PC-3 (cell line): ENCODE measurements around the gene GMDS. TPM values are rescaled to one million over a fixed set of nuclear protein-coding genes. Genes with fewer than 3 reads are reported as not detected.

Source experiments
- ATAC-seq: fragments of 200-7000 bp; cut with Tn5 transposase; 2 replicates; pipeline ENCODE4 v1.9.1; 2020; ENCODE audit warnings: mild to moderate bottlenecking, moderate library complexity
- BruUV-seq: library from RNA; stranded (reverse); fragments of 400-500 nt; replicated peaks from 2 replicates; lab custom pipeline; 2021; lab: Mats Ljungman, UMichigan
- CTCF ChIA-PET: fragments of 300-600 bp; sonication (Branson Sonifier 250); formaldehyde crosslinking; loops from one replicate; lab custom pipeline; 2022; ENCODE audit warnings: antibody characterized with exemption; lab: Charles Lee
- POLR2A ChIA-PET: fragments of 300-600 bp; sonication (Branson Sonifier 250); formaldehyde crosslinking; loops from one replicate; lab custom pipeline; 2022; ENCODE audit warnings: antibody characterized with exemption; ENCODE audit not compliant: unreplicated experiment; lab: Charles Lee
- DNase-seq: peaks from one replicate; pipeline ENCODE4 v3.0.0-alpha.2; 2015
- H2AFZ ChIP-seq: fragments of 300-600 bp; sonication (generic); 2 replicates; pipeline ENCODE4 v1.6.0; 2016; ENCODE audit warnings: antibody characterized with exemption, low read length
- H3F3A ChIP-seq: fragments of 300-600 bp; sonication (generic); one replicate; pipeline ENCODE4 v1.6.0; 2017; ENCODE audit warnings: antibody characterized with exemption, low read length, control low read depth, mild to moderate bottlenecking; ENCODE audit not compliant: unreplicated experiment
- H3K27ac ChIP-seq: fragments of 300-600 bp; sonication (generic); 2 replicates; pipeline ENCODE4 v1.5.1; 2016; ENCODE audit warnings: mild to moderate bottlenecking, low read length
- H3K27me3 ChIP-seq: fragments of 300-600 bp; sonication (generic); 2 replicates; pipeline ENCODE4 v1.6.1; 2016; ENCODE audit warnings: low read length, mixed read lengths
- H3K36me3 ChIP-seq: fragments of 300-600 bp; sonication (generic); 2 replicates; pipeline ENCODE4 v1.6.1; 2016; ENCODE audit warnings: low read depth, mixed run types, low read length, mixed read lengths
- H3K4me1 ChIP-seq: fragments of 300-600 bp; sonication (generic); 2 replicates; pipeline ENCODE4 v1.5.1; 2016; ENCODE audit warnings: low read length; ENCODE audit not compliant: insufficient read depth
- H3K4me2 ChIP-seq: fragments of 300-600 bp; sonication (generic); 2 replicates; pipeline ENCODE4 v1.6.0; 2016; ENCODE audit warnings: low read length
- H3K4me3 ChIP-seq: fragments of 300-600 bp; sonication (generic); 2 replicates; pipeline ENCODE4 v1.5.1; 2016; ENCODE audit warnings: mild to moderate bottlenecking, low read length, mixed read lengths
- H3K79me2 ChIP-seq: fragments of 300-600 bp; sonication (generic); 2 replicates; pipeline ENCODE4 v1.6.1; 2017; ENCODE audit warnings: low read length, mixed read lengths
- H3K9ac ChIP-seq: fragments of 300-600 bp; sonication (generic); 2 replicates; pipeline ENCODE4 v1.6.0; 2016; ENCODE audit warnings: mild to moderate bottlenecking, low read length
- H3K9me2 ChIP-seq: fragments of 300-600 bp; sonication (generic); replicated peaks from 2 replicates; pipeline ENCODE4 v1.6.1; 2016; ENCODE audit warnings: mixed run types, low read length, mixed read lengths
- H3K9me3 ChIP-seq: fragments of 300-600 bp; sonication (generic); 2 replicates; pipeline ENCODE4 v1.6.1; 2016; ENCODE audit warnings: low read length, mixed read lengths
- H4K20me1 ChIP-seq: fragments of 300-600 bp; sonication (generic); 2 replicates; pipeline ENCODE4 v1.6.1; 2016; ENCODE audit warnings: low read length, mixed read lengths
- EZH2 ChIP-seq: fragments of 300-600 bp; sonication (generic); IDR thresholded peaks from one replicate; pipeline ENCODE4 v1.6.1; 2017; ENCODE audit warnings: antibody characterized with exemption, mild to moderate bottlenecking, low read length; ENCODE audit not compliant: unreplicated experiment
- EZH2phosphoT487 ChIP-seq: fragments of 300-600 bp; sonication (generic); IDR thresholded peaks from 2 replicates; pipeline ENCODE4 v1.6.1; 2018; ENCODE audit warnings: mild to moderate bottlenecking, antibody characterized with exemption, low read length, borderline replicate concordance
- intact Hi-C: fragments of 100-400 bp; cut with micrococcal nuclease; formaldehyde crosslinking; loops from 2 replicates; pipeline ENCODE4 v1.9.0; 2023
- total RNA-seq: library from RNA; depleted of rRNA; stranded (reverse); fragments of >200 nt; gene quantifications from 2 replicates; pipeline ENCODE4 v1.2.3, GENCODE V29; 2014
- TF ChIP-seq, protein P1 (sequence below): fragments of 300-600 bp; sonication (generic); conservative IDR thresholded peaks from 2 replicates; pipeline ENCODE4 v1.5.1; 2017; ENCODE audit warnings: antibody characterized with exemption, low read depth, mild to moderate bottlenecking, low read length

The GMDS gene
- total RNA-seq, 1 experiment from 2014 or later = 18.3 TPM

DNA sequence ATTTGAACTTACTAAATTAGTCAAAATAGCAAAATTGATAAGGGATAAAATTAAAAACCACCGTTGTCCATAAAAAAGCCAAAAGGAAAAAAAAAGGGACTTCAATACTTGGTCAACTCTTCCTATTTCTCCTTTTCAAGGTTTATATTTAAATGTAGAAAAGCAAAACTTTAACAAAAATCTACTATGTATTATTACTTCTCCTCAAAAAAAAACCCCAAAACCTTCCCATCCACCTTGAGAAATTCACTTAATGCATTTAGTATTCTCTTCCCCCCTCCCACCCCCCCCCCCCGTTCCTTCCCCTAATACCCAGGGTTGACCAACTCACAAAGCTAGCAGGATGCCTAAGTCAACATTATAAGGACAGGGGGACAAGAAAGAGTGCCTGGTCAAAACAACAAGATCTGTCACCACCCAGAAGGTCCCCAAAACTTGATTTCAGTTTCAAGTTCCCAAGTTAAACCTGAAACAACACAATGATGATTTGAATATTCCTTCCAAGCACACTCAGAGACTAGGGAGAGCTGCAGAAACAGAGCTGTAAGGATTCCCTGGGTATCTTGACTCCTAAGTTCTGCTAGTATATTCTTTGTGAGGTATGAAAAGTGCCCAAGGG, 14.6 kb downstream of the GMDS start:
- BruUV-seq = no TSS peak
- Histone ChIP-seq H2AFZ (no peak overlapping the region), H3K36me3 (no peaks in the 10 kb centered on the region), H3K9me2 (no peaks in the 10 kb centered on the region), H3K27me3 (no peaks in the 10 kb centered on the region), H4K20me1 (no peaks in the 10 kb centered on the region), H3K4me2 (peak overlapping the region; percentile 37), H3K9ac (no peak overlapping the region), H3K79me2 (peaks cover 95% of the 10 kb centered on the region), H3K27ac (no peak overlapping the region), H3K4me3 (no peak overlapping the region), H3F3A (peaks cover 4% of the 10 kb centered on the region), H3K9me3 (no peaks in the 10 kb centered on the region), H3K4me1 (peaks cover 34% of the 10 kb centered on the region)
- ATAC-seq = no peak
- DNase-seq = no peak
- ChIA-PET POLR2A (no interaction called here), CTCF (no interaction called here)
- TF ChIP-seq EZH2 (no peak), EZH2phosphoT487 (no peak)
- TF ChIP-seq, protein P1, sequence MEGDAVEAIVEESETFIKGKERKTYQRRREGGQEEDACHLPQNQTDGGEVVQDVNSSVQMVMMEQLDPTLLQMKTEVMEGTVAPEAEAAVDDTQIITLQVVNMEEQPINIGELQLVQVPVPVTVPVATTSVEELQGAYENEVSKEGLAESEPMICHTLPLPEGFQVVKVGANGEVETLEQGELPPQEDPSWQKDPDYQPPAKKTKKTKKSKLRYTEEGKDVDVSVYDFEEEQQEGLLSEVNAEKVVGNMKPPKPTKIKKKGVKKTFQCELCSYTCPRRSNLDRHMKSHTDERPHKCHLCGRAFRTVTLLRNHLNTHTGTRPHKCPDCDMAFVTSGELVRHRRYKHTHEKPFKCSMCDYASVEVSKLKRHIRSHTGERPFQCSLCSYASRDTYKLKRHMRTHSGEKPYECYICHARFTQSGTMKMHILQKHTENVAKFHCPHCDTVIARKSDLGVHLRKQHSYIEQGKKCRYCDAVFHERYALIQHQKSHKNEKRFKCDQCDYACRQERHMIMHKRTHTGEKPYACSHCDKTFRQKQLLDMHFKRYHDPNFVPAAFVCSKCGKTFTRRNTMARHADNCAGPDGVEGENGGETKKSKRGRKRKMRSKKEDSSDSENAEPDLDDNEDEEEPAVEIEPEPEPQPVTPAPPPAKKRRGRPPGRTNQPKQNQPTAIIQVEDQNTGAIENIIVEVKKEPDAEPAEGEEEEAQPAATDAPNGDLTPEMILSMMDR = no peak
- intact Hi-C loops = no loop called here

DNA sequence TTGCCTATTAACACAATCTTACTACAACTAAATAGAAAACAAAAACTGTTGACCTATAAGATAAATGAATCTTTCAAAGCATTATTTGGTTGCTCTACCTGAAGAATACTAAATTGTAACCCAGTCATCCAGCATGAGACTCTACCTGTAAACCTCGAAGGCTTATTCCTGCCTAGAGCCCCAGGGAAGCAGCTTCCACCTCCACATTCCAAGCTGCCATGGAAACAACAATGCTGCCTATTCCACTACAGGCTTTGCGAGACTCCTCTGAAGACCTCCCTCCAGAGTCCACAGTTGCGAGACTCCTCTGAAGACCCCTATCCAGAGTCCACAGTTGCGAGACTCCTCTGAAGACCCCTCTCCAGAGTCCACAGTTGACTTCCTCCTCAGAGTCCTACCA, 15.7 kb downstream of the GMDS start:
- H3K27me3 ChIP-seq = no peaks in the 10 kb centered on the region
- no TSS peak for BruUV-seq
- no peaks in the 10 kb centered on the region for H3K36me3 ChIP-seq
- H3K4me1 ChIP-seq = peaks cover 44% of the 10 kb centered on the region
- no peak for TF ChIP-seq EZH2phosphoT487
- no peak for TF ChIP-seq EZH2
- TF ChIP-seq, protein P1 = no peak
- CTCF ChIA-PET = no interaction called here
- no peak for ATAC-seq
- H4K20me1 ChIP-seq = no peaks in the 10 kb centered on the region
- no peak overlapping the region for H3K27ac ChIP-seq
- H3F3A ChIP-seq = peaks cover 4% of the 10 kb centered on the region
- intact Hi-C loops = no loop called here
- H2AFZ ChIP-seq = no peak overlapping the region
- H3K9me3 ChIP-seq = no peaks in the 10 kb centered on the region
- DNase-seq = no peak
- no peak overlapping the region for H3K4me2 ChIP-seq
- no peak overlapping the region for H3K9ac ChIP-seq
- no peaks in the 10 kb centered on the region for H3K9me2 ChIP-seq
- POLR2A ChIA-PET = no interaction called here
- H3K4me3 ChIP-seq = no peak overlapping the region
- peaks cover 88% of the 10 kb centered on the region for H3K79me2 ChIP-seq

DNA sequence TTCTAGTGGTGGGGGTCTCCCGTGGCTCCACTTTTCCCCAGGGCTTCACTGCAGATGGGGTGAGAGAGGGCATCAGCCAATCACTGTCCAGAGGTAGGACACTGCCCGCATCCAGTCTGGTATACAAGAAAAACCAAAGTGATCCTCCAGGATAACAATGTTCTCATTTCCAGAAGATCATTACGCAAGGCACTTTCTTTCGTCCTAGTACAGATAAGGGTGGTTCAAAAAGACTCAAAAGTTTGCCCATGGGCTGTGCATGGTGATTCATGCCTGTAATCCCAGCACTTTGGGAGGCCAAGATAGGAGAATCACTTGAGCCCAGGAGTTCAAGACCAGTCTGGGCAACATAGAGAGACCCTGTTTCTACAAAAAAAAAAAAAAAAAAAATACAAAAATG, 16.4 kb downstream of the GMDS start:
- H3K4me1 ChIP-seq = peaks cover 51% of the 10 kb centered on the region
- CTCF ChIA-PET = no interaction called here
- H3K4me3 ChIP-seq = no peak overlapping the region
- intact Hi-C loops = no loop called here
- no peaks in the 10 kb centered on the region for H3K36me3 ChIP-seq
- H3F3A ChIP-seq = peaks cover 4% of the 10 kb centered on the region
- ATAC-seq (no peak), DNase-seq (no peak)
- no peak overlapping the region for H3K9ac ChIP-seq
- no TSS peak for BruUV-seq
- H3K9me3 ChIP-seq = no peaks in the 10 kb centered on the region
- H3K79me2 ChIP-seq = peaks cover 88% of the 10 kb centered on the region
- POLR2A ChIA-PET = no interaction called here
- H3K27me3 ChIP-seq = no peaks in the 10 kb centered on the region
- H3K9me2 ChIP-seq = no peaks in the 10 kb centered on the region
- H4K20me1 ChIP-seq = no peaks in the 10 kb centered on the region
- no peak overlapping the region for H2AFZ ChIP-seq
- H3K27ac ChIP-seq = no peak overlapping the region
- TF ChIP-seq EZH2phosphoT487 (no peak), EZH2 (no peak)
- TF ChIP-seq, protein P1 = no peak
- no peak overlapping the region for H3K4me2 ChIP-seq
